ENCODE results near the gene TINAG.

TINAG gene

GRCh38 chr6:54431466-54431865 lies 123.2 kb downstream of the TINAG start:
- FAIRE-seq (no peak), DNase-seq (ENCODE audit: insufficient read length) (no peak)
- TF ChIP-seq POLR2AphosphoS5 (IDR thresholded peaks at IDR 0.05; ENCODE audit: low read depth, low read length) (no peak), POLR2A (IDR thresholded peaks at IDR 0.05; ENCODE audit: low read depth, low read length) (no peak), TAF1 (IDR thresholded peaks at IDR 0.05; ENCODE audit: borderline replicate concordance, low read depth, low read length) (no peak)

Measured in GM12892 (cell line).